Loucy (cell line): ENCODE data around the gene GPAM.

Experiments used
- H2AFZ ChIP-seq: fragments of 200-600 bp; sonication (generic); 2 replicates; pipeline ENCODE4 v1.6.0; 2016; ENCODE audit warnings: antibody characterized with exemption, mild to moderate bottlenecking, low read length, moderate library complexity
- H3F3A ChIP-seq: fragments of 200-600 bp; 2 replicates; pipeline ENCODE4 v1.6.0; 2016; ENCODE audit warnings: antibody characterized with exemption, low read depth, mild to moderate bottlenecking
- H3K27me3 ChIP-seq: fragments of 200-600 bp; sonication (generic); 2 replicates; pipeline ENCODE4 v1.6.1; 2014; ENCODE audit warnings: low read length, mild to moderate bottlenecking; ENCODE audit not compliant: insufficient read depth, poor library complexity, severe bottlenecking
- H3K36me3 ChIP-seq: fragments of 200-600 bp; sonication (generic); 2 replicates; pipeline ENCODE4 v1.6.1; 2016; ENCODE audit warnings: low read length; ENCODE audit not compliant: insufficient read depth
- H3K4me1 ChIP-seq: fragments of 200-600 bp; sonication (generic); 2 replicates; pipeline ENCODE4 v1.5.1; 2014; ENCODE audit warnings: low read length, mild to moderate bottlenecking; ENCODE audit not compliant: insufficient read depth, poor library complexity, severe bottlenecking
- H3K4me2 ChIP-seq: fragments of 200-600 bp; sonication (generic); 2 replicates; pipeline ENCODE4 v1.6.0; 2014; ENCODE audit warnings: antibody characterized with exemption, low read length, low read depth, mild to moderate bottlenecking; ENCODE audit not compliant: poor library complexity, severe bottlenecking
- H3K4me3 ChIP-seq: fragments of 200-600 bp; sonication (generic); 2 replicates; pipeline ENCODE4 v1.5.1; 2014; ENCODE audit warnings: low read length, mild to moderate bottlenecking, mixed read lengths; ENCODE audit not compliant: poor library complexity, severe bottlenecking
- H3K79me2 ChIP-seq: fragments of 200-600 bp; sonication (generic); 2 replicates; pipeline ENCODE4 v1.6.1; 2014; ENCODE audit warnings: low read length; ENCODE audit not compliant: insufficient read depth
- H3K9ac ChIP-seq: fragments of 200-600 bp; sonication (generic); 2 replicates; pipeline ENCODE4 v1.6.0; 2014; ENCODE audit warnings: mild to moderate bottlenecking, low read depth, low read length, moderate library complexity; ENCODE audit not compliant: poor library complexity, severe bottlenecking
- H3K9me2 ChIP-seq: fragments of 200-600 bp; sonication (generic); replicated peaks from 2 replicates; pipeline ENCODE4 v1.6.1; 2016; ENCODE audit warnings: low read depth, low read length, mixed read lengths
- H3K9me3 ChIP-seq: fragments of 200-600 bp; sonication (generic); 2 replicates; pipeline ENCODE4 v1.6.1; 2014; ENCODE audit warnings: mild to moderate bottlenecking, antibody characterized with exemption, low read length, low read depth; ENCODE audit not compliant: insufficient read depth
- H4K20me1 ChIP-seq: fragments of 200-600 bp; sonication (generic); 2 replicates; pipeline ENCODE4 v1.6.0; 2014; ENCODE audit warnings: antibody characterized with exemption, low read length, mild to moderate bottlenecking; ENCODE audit not compliant: insufficient read depth, poor library complexity, severe bottlenecking
- CTCF ChIP-seq: fragments of 200-600 bp; sonication (generic); conservative IDR thresholded peaks from 2 replicates; pipeline ENCODE4 v1.5.1; 2014; ENCODE audit warnings: mild to moderate bottlenecking, antibody characterized with exemption, low read length
- EZH2phosphoT487 ChIP-seq: fragments of 200-600 bp; IDR thresholded peaks from 2 replicates; pipeline ENCODE4 v1.6.1; 2018; ENCODE audit warnings: antibody characterized with exemption, mild to moderate bottlenecking, moderate library complexity, borderline replicate concordance

GPAM gene

GRCh38 chr10:112208997-112209396 is 25.4 kb upstream of the GPAM start:
- no peak for TF ChIP-seq EZH2phosphoT487
- no peak for TF ChIP-seq CTCF
- Histone ChIP-seq H3F3A (no peaks in the 10 kb centered on the region), H3K79me2 (no peaks in the 10 kb centered on the region), H3K9me2 (no peaks in the 10 kb centered on the region), H3K27me3 (no peaks in the 10 kb centered on the region), H3K4me3 (no peak overlapping the region), H3K36me3 (no peaks in the 10 kb centered on the region), H3K4me1 (no peaks in the 10 kb centered on the region), H4K20me1 (no peaks in the 10 kb centered on the region), H3K9ac (no peak overlapping the region), H3K4me2 (no peak overlapping the region), H3K9me3 (no peaks in the 10 kb centered on the region), H2AFZ (no peak overlapping the region)

- TF ChIP-seq EZH2phosphoT487 (no peak), CTCF (no peak)
- H3K9ac ChIP-seq = no peak overlapping the region
Observed at GRCh38 chr10:112208292-112208691, 24.7 kb upstream of the GPAM start.

GRCh38 chr10:112203328-112204076 is 19.9 kb upstream of the GPAM start:
- no peaks in the 10 kb centered on the region for H3F3A ChIP-seq
- no peaks in the 10 kb centered on the region for H3K9me2 ChIP-seq
- no peak overlapping the region for H3K9ac ChIP-seq
- no peaks in the 10 kb centered on the region for H3K79me2 ChIP-seq
- no peak overlapping the region for H3K4me3 ChIP-seq
- no peak overlapping the region for H2AFZ ChIP-seq
- no peaks in the 10 kb centered on the region for H3K27me3 ChIP-seq
- no peaks in the 10 kb centered on the region for H3K4me1 ChIP-seq
- no peaks in the 10 kb centered on the region for H3K36me3 ChIP-seq
- no peak for TF ChIP-seq EZH2phosphoT487
- TF ChIP-seq CTCF = no peak
- H3K4me2 ChIP-seq = no peak overlapping the region
- no peaks in the 10 kb centered on the region for H3K9me3 ChIP-seq
- no peaks in the 10 kb centered on the region for H4K20me1 ChIP-seq

More at GRCh38 chr10:112208292-112208691, 24.7 kb upstream of the GPAM start:
- H3K4me1 ChIP-seq = no peaks in the 10 kb centered on the region
- no peaks in the 10 kb centered on the region for H3K79me2 ChIP-seq
- no peak overlapping the region for H3K4me3 ChIP-seq
- H3K9me3 ChIP-seq = no peaks in the 10 kb centered on the region
- H3K4me2 ChIP-seq = no peak overlapping the region
- H3K27me3 ChIP-seq = no peaks in the 10 kb centered on the region
- H3K36me3 ChIP-seq = no peaks in the 10 kb centered on the region
- H2AFZ ChIP-seq = no peak overlapping the region
- H4K20me1 ChIP-seq = no peaks in the 10 kb centered on the region
- H3F3A ChIP-seq = no peaks in the 10 kb centered on the region
- H3K9me2 ChIP-seq = no peaks in the 10 kb centered on the region
